ENCODE results near the gene C5orf15. TPM values are rescaled to one million over a fixed set of nuclear protein-coding genes. Genes with fewer than 3 reads are reported as not detected.
"Not testable (repeated sequence)": the region's sequence is repeated elsewhere in the genome, so short reads cannot be mapped to it uniquely, and the experiment has no call there.

The C5orf15 gene
- total RNA-seq, 3 donors from 2014 or later (not counting 1 experiment from before 2014, with no cell fraction given), result 15.2 to 19.9 (median 18.0) TPM

DNA sequence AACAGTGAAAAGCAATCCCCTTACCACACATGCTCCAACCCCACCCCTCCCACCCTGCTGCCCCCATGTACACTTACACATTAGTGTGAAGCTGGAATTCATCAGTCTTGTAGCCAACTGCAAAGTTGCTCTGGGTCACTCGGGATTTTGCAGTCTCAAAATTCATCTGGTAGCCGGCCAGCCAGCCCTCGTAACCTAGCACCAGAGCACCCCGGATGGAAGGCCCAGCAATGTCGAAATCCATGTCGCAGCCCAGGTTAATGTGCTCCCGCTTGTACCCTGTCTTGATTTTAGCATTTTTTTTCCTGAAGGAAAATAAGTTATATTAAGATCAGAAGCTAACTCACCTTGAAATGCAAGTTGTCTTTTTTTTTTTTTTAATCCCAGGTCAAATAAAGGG, 12.2 kb upstream of the C5orf15 start:
- Mint-ChIP-seq H3K36me3 (no peaks in the 10 kb centered on the region), H3K9me3 (no peaks in the 10 kb centered on the region), H3K4me1 (no peaks in the 10 kb centered on the region), H3K27me3 (ENCODE audit: low read depth in 2 of 2) (no peaks in the 10 kb centered on the region), H3K27ac (no peak overlapping the region), H3K4me3 (no peak overlapping the region)
- H3K27ac ChIP-seq (ENCODE audit: low read length), result no peak overlapping the region
- 98% methylated on average over 7 of the region's 7 CpGs for WGBS (ENCODE audit: insufficient coverage)
- intact Hi-C loops (cut with micrococcal nuclease), result no loop called here
- H3K4me1 ChIP-seq (ENCODE audit: control insufficient read depth, insufficient read depth, low read length), result no peaks in the 10 kb centered on the region
- TF ChIP-seq, protein P1, sequence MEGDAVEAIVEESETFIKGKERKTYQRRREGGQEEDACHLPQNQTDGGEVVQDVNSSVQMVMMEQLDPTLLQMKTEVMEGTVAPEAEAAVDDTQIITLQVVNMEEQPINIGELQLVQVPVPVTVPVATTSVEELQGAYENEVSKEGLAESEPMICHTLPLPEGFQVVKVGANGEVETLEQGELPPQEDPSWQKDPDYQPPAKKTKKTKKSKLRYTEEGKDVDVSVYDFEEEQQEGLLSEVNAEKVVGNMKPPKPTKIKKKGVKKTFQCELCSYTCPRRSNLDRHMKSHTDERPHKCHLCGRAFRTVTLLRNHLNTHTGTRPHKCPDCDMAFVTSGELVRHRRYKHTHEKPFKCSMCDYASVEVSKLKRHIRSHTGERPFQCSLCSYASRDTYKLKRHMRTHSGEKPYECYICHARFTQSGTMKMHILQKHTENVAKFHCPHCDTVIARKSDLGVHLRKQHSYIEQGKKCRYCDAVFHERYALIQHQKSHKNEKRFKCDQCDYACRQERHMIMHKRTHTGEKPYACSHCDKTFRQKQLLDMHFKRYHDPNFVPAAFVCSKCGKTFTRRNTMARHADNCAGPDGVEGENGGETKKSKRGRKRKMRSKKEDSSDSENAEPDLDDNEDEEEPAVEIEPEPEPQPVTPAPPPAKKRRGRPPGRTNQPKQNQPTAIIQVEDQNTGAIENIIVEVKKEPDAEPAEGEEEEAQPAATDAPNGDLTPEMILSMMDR (IDR thresholded peaks at IDR 0.05), result no peak
- DNase-seq, result no peak
- H3K27me3 ChIP-seq (ENCODE audit: control insufficient read depth, insufficient read depth, low read length), result no peaks in the 10 kb centered on the region
- ATAC-seq, result no peak
- H3K9me3 ChIP-seq (ENCODE audit: control insufficient read depth, insufficient read depth, low read length), result no peaks in the 10 kb centered on the region
- H3K4me3 ChIP-seq (ENCODE audit: low read length), result no peak overlapping the region
- peaks cover 25% of the 10 kb centered on the region for H3K36me3 ChIP-seq (ENCODE audit: control insufficient read depth, insufficient read depth, low read length)

DNA sequence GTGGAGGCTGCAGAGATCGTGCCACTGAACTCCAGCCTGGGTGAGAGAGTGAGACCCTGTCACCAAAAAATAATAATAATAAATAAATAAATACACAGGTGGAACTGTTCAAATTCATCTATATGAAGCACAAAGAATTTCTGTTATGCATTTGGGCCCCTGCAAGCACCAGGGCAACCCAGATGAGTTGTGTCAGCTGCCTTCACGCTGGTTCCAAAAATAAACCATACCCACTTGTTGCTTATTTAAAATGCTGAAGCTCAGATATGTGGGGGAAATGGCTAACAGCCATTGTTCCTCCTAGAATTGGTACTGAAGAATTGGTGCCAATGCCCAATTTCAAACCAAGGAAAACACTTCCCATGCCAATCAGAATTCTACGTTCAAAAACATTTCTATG, 10.5 kb upstream of the C5orf15 start:
- DNase-seq (no peak), ATAC-seq (no peak)
- Histone ChIP-seq H3K4me3 (ENCODE audit: low read length) (no peak overlapping the region), H3K4me1 (ENCODE audit: control insufficient read depth, insufficient read depth, low read length) (no peaks in the 10 kb centered on the region), H3K36me3 (ENCODE audit: control insufficient read depth, insufficient read depth, low read length) (peaks cover 37% of the 10 kb centered on the region), H3K9me3 (ENCODE audit: control insufficient read depth, insufficient read depth, low read length) (no peaks in the 10 kb centered on the region), H3K27me3 (ENCODE audit: control insufficient read depth, insufficient read depth, low read length) (no peaks in the 10 kb centered on the region), H3K27ac (ENCODE audit: low read length) (no peak overlapping the region)
- Mint-ChIP-seq H3K4me1 (no peaks in the 10 kb centered on the region), H3K27me3 (ENCODE audit: low read depth in 2 of 2) (no peaks in the 10 kb centered on the region), H3K36me3 (no peaks in the 10 kb centered on the region), H3K27ac (no peak overlapping the region), H3K9me3 (no peaks in the 10 kb centered on the region), H3K4me3 (no peak overlapping the region)
- intact Hi-C loops (cut with micrococcal nuclease), result no loop called here
- TF ChIP-seq, protein P1 (IDR thresholded peaks at IDR 0.05), result no peak
- WGBS (ENCODE audit: insufficient coverage), result 100% methylated on average over 1 of the region's 3 CpGs

DNA sequence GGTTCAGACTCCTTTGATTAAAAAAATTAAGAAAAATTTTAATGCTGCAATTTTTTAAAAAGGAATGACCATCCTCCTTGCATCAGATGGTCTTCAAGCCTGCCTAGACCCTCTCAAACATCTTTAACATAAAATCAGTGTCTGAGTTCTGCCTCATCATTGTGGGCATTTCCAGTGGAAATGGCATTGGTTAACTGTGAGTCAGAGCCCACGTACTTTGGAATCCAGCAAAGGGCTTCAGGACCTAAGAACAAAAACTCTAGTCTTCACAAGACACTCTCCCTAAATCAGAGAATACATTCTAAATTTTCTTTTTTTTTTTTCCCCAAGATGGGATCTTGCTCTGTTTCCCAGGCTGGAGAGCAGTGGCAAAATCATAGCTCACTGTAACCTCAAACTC, 9.4 kb upstream of the C5orf15 start:
- Mint-ChIP-seq H3K27me3 (ENCODE audit: low read depth in 2 of 2) (no peaks in the 10 kb centered on the region), H3K36me3 (no peaks in the 10 kb centered on the region), H3K4me1 (no peaks in the 10 kb centered on the region), H3K9me3 (no peaks in the 10 kb centered on the region), H3K27ac (no peak overlapping the region), H3K4me3 (no peak overlapping the region)
- H3K9me3 ChIP-seq (ENCODE audit: control insufficient read depth, insufficient read depth, low read length), result no peaks in the 10 kb centered on the region
- H3K4me3 ChIP-seq (ENCODE audit: low read length), result no peak overlapping the region
- 68% methylated on average over 1 of the region's 1 CpG for WGBS (ENCODE audit: insufficient coverage)
- H3K27ac ChIP-seq (ENCODE audit: low read length), result no peak overlapping the region
- no peaks in the 10 kb centered on the region for H3K27me3 ChIP-seq (ENCODE audit: control insufficient read depth, insufficient read depth, low read length)
- ATAC-seq (no peak), DNase-seq (no peak)
- peaks cover 42% of the 10 kb centered on the region for H3K36me3 ChIP-seq (ENCODE audit: control insufficient read depth, insufficient read depth, low read length)
- TF ChIP-seq, protein P1 (IDR thresholded peaks at IDR 0.05), result no peak
- H3K4me1 ChIP-seq (ENCODE audit: control insufficient read depth, insufficient read depth, low read length), result no peaks in the 10 kb centered on the region
- intact Hi-C loops (cut with micrococcal nuclease), result no loop called here

DNA sequence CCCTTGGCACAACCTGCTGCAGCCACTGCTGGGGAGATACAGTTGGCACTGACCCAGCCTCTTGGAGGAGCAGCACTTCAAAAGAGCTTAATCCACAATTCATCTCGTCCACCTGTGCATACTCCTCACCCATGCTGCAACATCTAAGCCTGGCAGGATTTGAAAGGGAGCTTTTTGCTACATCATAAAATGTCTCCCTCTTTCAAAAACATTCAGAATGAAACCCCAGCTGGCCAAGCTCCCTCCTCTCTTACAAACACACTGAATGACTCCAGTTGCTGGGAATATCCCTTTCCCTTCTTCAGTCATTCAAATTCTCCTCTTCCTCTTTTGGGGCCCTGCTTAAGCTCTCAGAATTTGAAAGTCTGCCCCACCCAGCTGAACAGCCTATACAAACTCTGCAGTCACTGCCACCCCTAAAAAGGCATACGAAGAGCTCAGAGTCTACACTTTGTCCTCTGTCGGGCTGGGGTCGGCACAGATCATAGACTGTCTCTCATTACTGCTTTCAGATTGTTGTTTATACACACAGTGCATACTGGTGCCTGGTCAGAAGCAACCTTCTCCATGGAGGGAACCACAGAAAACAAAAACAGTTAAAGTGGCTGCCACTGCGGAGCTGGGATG, 8.8 kb upstream of the C5orf15 start:
- H3K4me1 Mint-ChIP-seq, result no peaks in the 10 kb centered on the region
- no peak overlapping the region for H3K27ac ChIP-seq (ENCODE audit: low read length)
- DNase-seq, result no peak
- no peak overlapping the region for H3K27ac Mint-ChIP-seq
- no peaks in the 10 kb centered on the region for H3K27me3 ChIP-seq (ENCODE audit: control insufficient read depth, insufficient read depth, low read length)
- TF ChIP-seq, protein P1 (IDR thresholded peaks at IDR 0.05), result no peak
- H3K9me3 Mint-ChIP-seq, result no peaks in the 10 kb centered on the region
- no peak overlapping the region for H3K4me3 Mint-ChIP-seq
- no peaks in the 10 kb centered on the region for H3K27me3 Mint-ChIP-seq (ENCODE audit: low read depth in 2 of 2)
- intact Hi-C loops (cut with micrococcal nuclease), result no loop called here
- H3K4me3 ChIP-seq (ENCODE audit: low read length), result no peak overlapping the region
- peaks cover 43% of the 10 kb centered on the region for H3K36me3 ChIP-seq (ENCODE audit: control insufficient read depth, insufficient read depth, low read length)
- no peaks in the 10 kb centered on the region for H3K4me1 ChIP-seq (ENCODE audit: control insufficient read depth, insufficient read depth, low read length)
- ATAC-seq, result no peak
- no peaks in the 10 kb centered on the region for H3K9me3 ChIP-seq (ENCODE audit: control insufficient read depth, insufficient read depth, low read length)
- 85% methylated on average over 5 of the region's 5 CpGs for WGBS (ENCODE audit: insufficient coverage)
- H3K36me3 Mint-ChIP-seq, result no peaks in the 10 kb centered on the region

DNA sequence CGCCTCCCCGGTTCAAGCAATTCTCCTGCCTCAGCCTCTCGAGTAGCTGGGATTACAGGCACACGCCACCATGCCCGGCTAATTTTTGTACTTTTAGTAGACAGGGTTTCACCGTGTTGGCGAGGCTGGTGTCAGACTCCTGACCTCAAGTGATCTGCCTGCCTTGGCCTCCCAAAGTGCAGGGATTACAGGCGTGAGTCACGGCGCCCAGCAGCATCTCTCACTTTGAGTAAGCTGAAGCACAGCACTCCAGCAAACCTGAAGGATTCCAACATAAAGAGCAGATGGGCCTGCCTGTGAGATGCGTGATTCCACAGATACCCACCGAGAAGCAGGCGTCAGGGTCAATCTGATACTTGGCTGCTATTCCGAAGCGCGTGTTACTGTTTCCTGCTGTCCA, 7.1 kb upstream of the C5orf15 start:
- intact Hi-C loops (cut with micrococcal nuclease); ATAC-seq: not testable (repeated sequence)
- peaks cover 41% of the 10 kb centered on the region for H3K36me3 ChIP-seq (ENCODE audit: control insufficient read depth, insufficient read depth, low read length)

More for the DNA sequence above, 7.1 kb upstream of the C5orf15 start:
- H3K36me3 Mint-ChIP-seq; H3K27ac ChIP-seq (ENCODE audit: low read length); H3K9me3 Mint-ChIP-seq; H3K27me3 Mint-ChIP-seq (ENCODE audit: low read depth in 2 of 2); H3K4me3 Mint-ChIP-seq; DNase-seq; H3K4me1 ChIP-seq (ENCODE audit: control insufficient read depth, insufficient read depth, low read length); H3K27me3 ChIP-seq (ENCODE audit: control insufficient read depth, insufficient read depth, low read length); H3K9me3 ChIP-seq (ENCODE audit: control insufficient read depth, insufficient read depth, low read length); H3K27ac Mint-ChIP-seq; H3K4me3 ChIP-seq (ENCODE audit: low read length); H3K4me1 Mint-ChIP-seq: not testable (repeated sequence)
- WGBS (ENCODE audit: insufficient coverage), result 93% methylated on average over 16 of the region's 16 CpGs

Measured in natural killer cell (primary cell).